CD4-positive, CD25-positive, alpha-beta regulatory T cell (primary cell): Measurements from ENCODE around the gene BFSP1. TPM values are rescaled to one million over a fixed set of nuclear protein-coding genes. Genes with fewer than 3 reads are reported as not detected.

Source experiments
- ATAC-seq, 2 donors: fragments of 150-1000 bp; cut with Tn5 transposase; one replicate each; pipeline ENCODE4 v1.10.0; 2021; ENCODE audit warnings: low read depth in 2 of 2, moderate number of reproducible peaks in 2 of 2, moderate library complexity in 1 of 2
- DNase-seq, 3 donors: peaks; one replicate each; pipeline versions ENCODE4 v3.0.0 to v3.0.0-alpha.2; 2012 to 2022; ENCODE audit warnings: mixed read lengths in 1 of 3
- H3K27ac ChIP-seq: one replicate; pipeline ENCODE4 v1.7.0; 2013; ENCODE audit warnings: mild to moderate bottlenecking, low read length; ENCODE audit not compliant: insufficient read depth, poor library complexity, severe bottlenecking
- H3K27me3 ChIP-seq: one replicate; pipeline ENCODE4 v1.7.0; 2013; ENCODE audit warnings: low read length; ENCODE audit not compliant: control insufficient read depth, insufficient read depth
- H3K36me3 ChIP-seq: one replicate; pipeline ENCODE4 v1.7.0; 2013; ENCODE audit warnings: mild to moderate bottlenecking, low read length, moderate library complexity; ENCODE audit not compliant: control insufficient read depth, insufficient read depth
- H3K4me1 ChIP-seq: 2 replicates; pipeline ENCODE4 v1.7.0; 2013; ENCODE audit warnings: mild to moderate bottlenecking, low read length; ENCODE audit not compliant: insufficient read depth, control insufficient read depth, poor library complexity, severe bottlenecking
- H3K4me3 ChIP-seq: one replicate; pipeline ENCODE4 v1.7.0; 2013; ENCODE audit warnings: low read depth, mild to moderate bottlenecking, low read length, moderate library complexity
- H3K9me3 ChIP-seq, 2 experiments: 1 replicate in 1 of 2; 2 replicates in 1 of 2; pipeline ENCODE4 v1.7.0; 2013; ENCODE audit warnings: low read length in 2 of 2, mild to moderate bottlenecking in 1 of 2, moderate library complexity in 1 of 2; ENCODE audit not compliant: control insufficient read depth in 2 of 2
- H3K27ac Mint-ChIP-seq, 3 donors: one replicate each; pipeline ENCODE4 v1.8.0; 2020 to 2022; ENCODE audit warnings: mild to moderate bottlenecking in 3 of 3, mixed read lengths in 3 of 3, moderate library complexity in 2 of 3
- H3K27me3 Mint-ChIP-seq: one replicate; pipeline ENCODE4 v1.8.0; 2022; ENCODE audit warnings: mild to moderate bottlenecking, mixed read lengths
- H3K36me3 Mint-ChIP-seq: one replicate; pipeline ENCODE4 v1.8.0; 2020; ENCODE audit warnings: mixed read lengths
- H3K4me1 Mint-ChIP-seq, 4 donors: one replicate each; pipeline ENCODE4 v1.8.0; 2020 to 2022; ENCODE audit warnings: mixed read lengths in 4 of 4, mild to moderate bottlenecking in 1 of 4
- H3K4me3 Mint-ChIP-seq, 4 donors: one replicate each; pipeline ENCODE4 v1.8.0; 2020 to 2022; ENCODE audit warnings: mild to moderate bottlenecking in 4 of 4, mixed read lengths in 4 of 4, moderate library complexity in 3 of 4
- H3K9me3 Mint-ChIP-seq, 7 donors: one replicate each; pipeline ENCODE4 v1.8.0; 2020 to 2022; ENCODE audit warnings: mixed read lengths in 7 of 7, mild to moderate bottlenecking in 3 of 7, moderate library complexity in 2 of 7
- polyA plus RNA-seq, 4 donors: library from polyadenylated mRNA; unstranded; fragments of 300-500 nt; fragmentation: Illumina TruSeq; gene quantifications; one replicate each; pipeline ENCODE4 v1.2.3, GENCODE V29; 2021
- total RNA-seq: library from RNA; stranded (reverse); gene quantifications from one replicate; pipeline ENCODE4 v1.2.3, GENCODE V29; 2022

BFSP1 gene
- total RNA-seq (0.39 TPM), polyA plus RNA-seq (under 1 TPM in 1 of 4 donors, not detected in 3; 0.12 TPM)

GRCh38 chr20:17530716-17531664 lies at the start of gene BFSP1:
BFSP1 (minus strand) TSS chr20:17531379; CDS start chr20:17531329, 50 bp downstream.
- H3K36me3 ChIP-seq, result no peaks in the 10 kb centered on the region
- Mint-ChIP-seq H3K27me3 (peaks cover 52% of the 10 kb centered on the region), H3K36me3 (no peaks in the 10 kb centered on the region), H3K27ac (no peak within 1 kb of the TSS), H3K4me1 (peaks cover 0 to 8% (median 2%) of the 10 kb centered on the region in 4 donors), H3K9me3 (peaks cover 0 to 2% (median 0%) of the 10 kb centered on the region in 7 donors), H3K4me3 (peak within 1 kb of the TSS; percentile 60 to 85 (median 82))
- H3K27ac ChIP-seq, result no peak within 1 kb of the TSS
- peaks cover 28% of the 10 kb centered on the region for H3K27me3 ChIP-seq
- H3K4me3 ChIP-seq, result no peak within 1 kb of the TSS
- DNase-seq, result peak in 2 of 3 donors; percentile 22 to 58
- peak; percentile 55 to 56 for ATAC-seq
- H3K9me3 ChIP-seq, result no peaks in the 10 kb centered on the region
- H3K4me1 ChIP-seq, result peaks cover 9% of the 10 kb centered on the region

GRCh38 chr20:17580895-17581294 lies 49.7 kb upstream of the BFSP1 start:
- Mint-ChIP-seq H3K36me3 (peaks cover 13% of the 10 kb centered on the region), H3K27ac (no peak overlapping the region), H3K9me3 (peaks cover 0 to 1% (median 0%) of the 10 kb centered on the region in 7 donors), H3K4me3 (no peak overlapping the region), H3K4me1 (peaks cover 5 to 38% (median 27%) of the 10 kb centered on the region in 4 donors), H3K27me3 (no peaks in the 10 kb centered on the region)
- Histone ChIP-seq H3K27ac (no peak overlapping the region), H3K36me3 (no peaks in the 10 kb centered on the region), H3K9me3 (no peaks in the 10 kb centered on the region), H3K4me1 (peaks cover 4% of the 10 kb centered on the region), H3K27me3 (no peaks in the 10 kb centered on the region), H3K4me3 (no peak overlapping the region)
- DNase-seq (no peak), ATAC-seq (no peak)

GRCh38 chr20:17579369-17580039 lies 48.3 kb upstream of the BFSP1 start:
- no peak for ATAC-seq
- Mint-ChIP-seq H3K27ac (no peak overlapping the region), H3K4me3 (no peak overlapping the region), H3K36me3 (peaks cover 16% of the 10 kb centered on the region), H3K27me3 (no peaks in the 10 kb centered on the region), H3K4me1 (peaks cover 9 to 34% (median 23%) of the 10 kb centered on the region in 4 donors), H3K9me3 (peaks cover 0 to 1% (median 0%) of the 10 kb centered on the region in 7 donors)
- no peak overlapping the region for H3K27ac ChIP-seq
- peaks cover 4% of the 10 kb centered on the region for H3K4me1 ChIP-seq
- H3K4me3 ChIP-seq, result no peak overlapping the region
- no peak for DNase-seq
- H3K36me3 ChIP-seq, result peaks cover 2% of the 10 kb centered on the region
- no peaks in the 10 kb centered on the region for H3K9me3 ChIP-seq
- H3K27me3 ChIP-seq, result no peaks in the 10 kb centered on the region

- no peak overlapping the region for H3K27ac ChIP-seq
- H3K27me3 Mint-ChIP-seq, result peaks cover under 1% of the 10 kb centered on the region
- peaks cover 7% of the 10 kb centered on the region for H3K4me1 ChIP-seq
Measured at GRCh38 chr20:17576215-17576614, 45.0 kb upstream of the BFSP1 start.

GRCh38 chr20:17573463-17573862 lies 42.3 kb upstream of the BFSP1 start:
- H3K9me3 ChIP-seq, result no peaks in the 10 kb centered on the region
- Mint-ChIP-seq H3K36me3 (peaks cover 10% of the 10 kb centered on the region), H3K27ac (no peak overlapping the region), H3K27me3 (peaks cover 14% of the 10 kb centered on the region), H3K4me3 (peak overlapping the region in 2 of 4 donors; percentile 53 to 91), H3K4me1 (peaks cover 27 to 39% (median 33%) of the 10 kb centered on the region in 4 donors), H3K9me3 (no peaks in the 10 kb centered on the region)
- H3K36me3 ChIP-seq, result peaks cover 2% of the 10 kb centered on the region
- peaks cover 20% of the 10 kb centered on the region for H3K4me1 ChIP-seq
- no peak overlapping the region for H3K27ac ChIP-seq
- DNase-seq (no peak), ATAC-seq (no peak)
- no peaks in the 10 kb centered on the region for H3K27me3 ChIP-seq
- no peak overlapping the region for H3K4me3 ChIP-seq

More at GRCh38 chr20:17576215-17576614, 45.0 kb upstream of the BFSP1 start:
- Histone ChIP-seq H3K4me3 (no peak overlapping the region), H3K36me3 (peaks cover 2% of the 10 kb centered on the region), H3K9me3 (no peaks in the 10 kb centered on the region), H3K27me3 (no peaks in the 10 kb centered on the region)
- ATAC-seq, result no peak
- Mint-ChIP-seq H3K9me3 (peaks cover 0 to 1% (median 0%) of the 10 kb centered on the region in 7 donors), H3K36me3 (peaks cover 13% of the 10 kb centered on the region), H3K4me1 (peaks cover 29 to 46% (median 35%) of the 10 kb centered on the region in 4 donors), H3K4me3 (peak overlapping the region in 1 of 4 donors; percentile 19), H3K27ac (no peak overlapping the region)
- DNase-seq, result no peak

GRCh38 chr20:17572034-17572638 lies 41.0 kb upstream of the BFSP1 start:
- Histone ChIP-seq H3K27me3 (no peaks in the 10 kb centered on the region), H3K9me3 (no peaks in the 10 kb centered on the region), H3K27ac (no peak overlapping the region), H3K36me3 (peaks cover 2% of the 10 kb centered on the region), H3K4me3 (peak overlapping the region; percentile 90), H3K4me1 (peaks cover 20% of the 10 kb centered on the region)
- Mint-ChIP-seq H3K27ac (no peak overlapping the region), H3K4me3 (peak overlapping the region in 3 of 4 donors; percentile 50 to 91 (median 80)), H3K27me3 (peaks cover 27% of the 10 kb centered on the region), H3K9me3 (no peaks in the 10 kb centered on the region), H3K36me3 (peaks cover 10% of the 10 kb centered on the region), H3K4me1 (peaks cover 27 to 40% (median 35%) of the 10 kb centered on the region in 4 donors)
- ATAC-seq (no peak), DNase-seq (no peak)

GRCh38 chr20:17571153-17571527 lies 40.0 kb upstream of the BFSP1 start:
- peak in 2 of 3 donors; percentile 33 to 61 for DNase-seq
- Histone ChIP-seq H3K4me1 (peaks cover 20% of the 10 kb centered on the region), H3K9me3 (no peaks in the 10 kb centered on the region), H3K36me3 (peaks cover 2% of the 10 kb centered on the region), H3K27me3 (peaks cover 2% of the 10 kb centered on the region), H3K27ac (no peak overlapping the region), H3K4me3 (peak overlapping the region; percentile 90)
- Mint-ChIP-seq H3K9me3 (no peaks in the 10 kb centered on the region), H3K27me3 (peaks cover 37% of the 10 kb centered on the region), H3K4me3 (peak overlapping the region; percentile 91 to 100 (median 94)), H3K36me3 (peaks cover 9% of the 10 kb centered on the region), H3K27ac (peak overlapping the region in 2 of 3 donors; percentile 89 to 92), H3K4me1 (peaks cover 25 to 40% (median 33%) of the 10 kb centered on the region in 4 donors)
- ATAC-seq, result no peak
